ENCODE measurements around the gene HOXB9. TPM values are rescaled to one million over a fixed set of nuclear protein-coding genes. Genes with fewer than 3 reads are reported as not detected.

The HOXB9 gene
- total RNA-seq, 1 experiment from 2014 or later: 27.8 TPM

- CTCF ChIA-PET: no interaction called here
- DNase-seq: no peak
- no peaks in the 10 kb centered on the region for H3K9me3 Mint-ChIP-seq (ENCODE audit: low read depth, unreplicated experiment)
- TF ChIP-seq CTCF (IDR thresholded peaks at IDR 0.05; ENCODE audit: unreplicated experiment): no peak
- peaks cover 59% of the 10 kb centered on the region for H3K4me1 Mint-ChIP-seq (ENCODE audit: low read depth, unreplicated experiment)
- peaks cover 20% of the 10 kb centered on the region for H3K27me3 Mint-ChIP-seq (ENCODE audit: unreplicated experiment)
- H3K36me3 Mint-ChIP-seq (ENCODE audit: insufficient read depth, unreplicated experiment): peaks cover 100% of the 10 kb centered on the region
- BruUV-seq (replicated peaks): no TSS peak
- intact Hi-C loops (cut with micrococcal nuclease; ENCODE audit: unreplicated experiment): loop anchor here (5.0 kb wide), 2 partner anchors 34 to 284 kb away; no protein-coding TSS in a partner anchor
- peak overlapping the region; percentile 66 for H3K27ac Mint-ChIP-seq (ENCODE audit: unreplicated experiment)
- H3K4me3 Mint-ChIP-seq (ENCODE audit: low read depth, unreplicated experiment): no peak overlapping the region
These were observed 50.3 kb downstream of the HOXB9 start for GRCh38 chr17:48575673-48576478.

- Mint-ChIP-seq H3K9me3 (ENCODE audit: low read depth, unreplicated experiment) (no peaks in the 10 kb centered on the region), H3K4me3 (ENCODE audit: low read depth, unreplicated experiment) (no peak overlapping the region), H3K36me3 (ENCODE audit: insufficient read depth, unreplicated experiment) (peaks cover 100% of the 10 kb centered on the region), H3K4me1 (ENCODE audit: low read depth, unreplicated experiment) (peaks cover 56% of the 10 kb centered on the region), H3K27me3 (ENCODE audit: unreplicated experiment) (peaks cover 20% of the 10 kb centered on the region), H3K27ac (ENCODE audit: unreplicated experiment) (peak overlapping the region; percentile 66)
- BruUV-seq (replicated peaks): no TSS peak
- CTCF ChIA-PET: interaction anchor here (1.2 kb wide), 1 partner anchor 223 kb away, joined by 3 read pairs; no protein-coding TSS in a partner anchor
- no peak for TF ChIP-seq CTCF (IDR thresholded peaks at IDR 0.05; ENCODE audit: unreplicated experiment)
- DNase-seq: no peak
- intact Hi-C loops (cut with micrococcal nuclease; ENCODE audit: unreplicated experiment): loop anchor here (5.0 kb wide), 2 partner anchors 33 to 283 kb away; no protein-coding TSS in a partner anchor
These were observed 51.0 kb downstream of the HOXB9 start for GRCh38 chr17:48575066-48575582.

GRCh38 chr17:48574505-48575065, 51.6 kb downstream of the HOXB9 start:
- CTCF ChIA-PET: interaction anchor here (1.2 kb wide), 1 partner anchor 222 kb away, joined by 3 read pairs; no protein-coding TSS in a partner anchor
- H3K27me3 Mint-ChIP-seq (ENCODE audit: unreplicated experiment): peaks cover 15% of the 10 kb centered on the region
- H3K36me3 Mint-ChIP-seq (ENCODE audit: insufficient read depth, unreplicated experiment): peaks cover 99% of the 10 kb centered on the region
- peak overlapping the region; percentile 66 for H3K27ac Mint-ChIP-seq (ENCODE audit: unreplicated experiment)
- no peaks in the 10 kb centered on the region for H3K9me3 Mint-ChIP-seq (ENCODE audit: low read depth, unreplicated experiment)
- H3K4me1 Mint-ChIP-seq (ENCODE audit: low read depth, unreplicated experiment): peaks cover 51% of the 10 kb centered on the region
- no peak for TF ChIP-seq CTCF (IDR thresholded peaks at IDR 0.05; ENCODE audit: unreplicated experiment)
- intact Hi-C loops (cut with micrococcal nuclease; ENCODE audit: unreplicated experiment): loop anchor here (5.0 kb wide), 2 partner anchors 32 to 282 kb away; no protein-coding TSS in a partner anchor
- no peak for DNase-seq
- no TSS peak for BruUV-seq (replicated peaks)
- no peak overlapping the region for H3K4me3 Mint-ChIP-seq (ENCODE audit: low read depth, unreplicated experiment)

GRCh38 chr17:48571826-48572417, 54.2 kb downstream of the HOXB9 start:
- no peak for TF ChIP-seq CTCF (IDR thresholded peaks at IDR 0.05; ENCODE audit: unreplicated experiment)
- intact Hi-C loops (cut with micrococcal nuclease; ENCODE audit: unreplicated experiment): no loop called here
- H3K27ac Mint-ChIP-seq (ENCODE audit: unreplicated experiment): peak overlapping the region; percentile 66
- no peak for DNase-seq
- no peaks in the 10 kb centered on the region for H3K9me3 Mint-ChIP-seq (ENCODE audit: low read depth, unreplicated experiment)
- no TSS peak for BruUV-seq (replicated peaks)
- CTCF ChIA-PET: no interaction called here
- H3K4me1 Mint-ChIP-seq (ENCODE audit: low read depth, unreplicated experiment): peaks cover 39% of the 10 kb centered on the region
- H3K27me3 Mint-ChIP-seq (ENCODE audit: unreplicated experiment): no peaks in the 10 kb centered on the region
- H3K4me3 Mint-ChIP-seq (ENCODE audit: low read depth, unreplicated experiment): no peak overlapping the region
- peaks cover 86% of the 10 kb centered on the region for H3K36me3 Mint-ChIP-seq (ENCODE audit: insufficient read depth, unreplicated experiment)

Data from Calu3 (cell line).